Measurements from ENCODE around the gene ELK4. TPM values are rescaled to one million over a fixed set of nuclear protein-coding genes. Genes with fewer than 3 reads are reported as not detected.

ELK4 gene
- total RNA-seq, 1 donor from 2014 or later, result 86.2 TPM

GRCh38 chr1:205612104-205612503 is 19.7 kb downstream of the ELK4 start:
- H3K4me1 Mint-ChIP-seq (ENCODE audit: low read depth), result peaks cover 59% of the 10 kb centered on the region
- intact Hi-C loops (cut with micrococcal nuclease), result no loop called here
- H3K4me3 Mint-ChIP-seq, result no peak overlapping the region
- no peak for DNase-seq (ENCODE audit: low spot score)
- H3K9me3 Mint-ChIP-seq, result no peaks in the 10 kb centered on the region
- peak overlapping the region; percentile 23 for H3K27ac Mint-ChIP-seq
- H3K27me3 Mint-ChIP-seq (ENCODE audit: insufficient read depth), result no peaks in the 10 kb centered on the region
- H3K36me3 Mint-ChIP-seq (ENCODE audit: low read depth), result peaks cover 56% of the 10 kb centered on the region

DNA sequence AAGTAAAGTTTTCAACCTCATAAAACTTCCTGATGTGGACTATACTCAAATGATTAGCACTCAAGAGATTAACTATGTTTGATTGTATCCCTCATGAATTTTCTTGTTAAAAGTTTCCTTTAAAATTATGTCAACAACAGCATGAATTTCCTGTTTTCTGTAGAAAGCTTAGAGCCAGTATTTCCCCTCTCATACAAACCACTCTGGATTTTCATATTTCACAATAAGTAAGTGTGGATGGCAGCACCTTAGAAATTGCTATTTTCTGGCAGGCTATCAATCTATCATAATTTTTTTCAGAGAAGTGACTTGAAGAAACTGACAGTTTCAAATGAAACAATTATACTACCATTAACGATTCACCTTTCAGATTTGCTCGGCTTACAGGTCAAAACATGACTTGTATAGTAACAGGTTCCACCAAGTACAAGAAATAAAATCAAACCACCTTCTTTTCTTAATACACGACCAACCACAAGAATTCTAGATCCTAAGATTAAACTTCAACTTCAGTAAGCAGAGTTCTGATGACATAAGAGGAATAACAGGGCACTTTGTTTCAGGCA is 20.8 kb downstream of the ELK4 start:
- no peak for DNase-seq (ENCODE audit: low spot score)
- intact Hi-C loops (cut with micrococcal nuclease), result no loop called here
- no peak overlapping the region for H3K4me3 Mint-ChIP-seq
- peak overlapping the region; percentile 3 for H3K27ac Mint-ChIP-seq
- H3K27me3 Mint-ChIP-seq (ENCODE audit: insufficient read depth), result no peaks in the 10 kb centered on the region
- H3K9me3 Mint-ChIP-seq, result no peaks in the 10 kb centered on the region
- peaks cover 48% of the 10 kb centered on the region for H3K4me1 Mint-ChIP-seq (ENCODE audit: low read depth)
- peaks cover 50% of the 10 kb centered on the region for H3K36me3 Mint-ChIP-seq (ENCODE audit: low read depth)

- no peak overlapping the region for H3K27ac Mint-ChIP-seq
- H3K4me3 Mint-ChIP-seq, result no peak overlapping the region
- H3K27me3 Mint-ChIP-seq (ENCODE audit: insufficient read depth), result no peaks in the 10 kb centered on the region
- peaks cover 44% of the 10 kb centered on the region for H3K36me3 Mint-ChIP-seq (ENCODE audit: low read depth)
- H3K4me1 Mint-ChIP-seq (ENCODE audit: low read depth), result peaks cover 42% of the 10 kb centered on the region
- intact Hi-C loops (cut with micrococcal nuclease), result no loop called here
- no peaks in the 10 kb centered on the region for H3K9me3 Mint-ChIP-seq
- no peak for DNase-seq (ENCODE audit: low spot score)
Observed at GRCh38 chr1:205610036-205610435, 21.8 kb downstream of the ELK4 start.

- Mint-ChIP-seq H3K9me3 (no peaks in the 10 kb centered on the region), H3K4me1 (ENCODE audit: low read depth) (peaks cover 18% of the 10 kb centered on the region), H3K27me3 (ENCODE audit: insufficient read depth) (no peaks in the 10 kb centered on the region), H3K36me3 (ENCODE audit: low read depth) (peaks cover 32% of the 10 kb centered on the region), H3K27ac (no peak overlapping the region), H3K4me3 (no peak overlapping the region)
- intact Hi-C loops (cut with micrococcal nuclease), result no loop called here
- no peak for DNase-seq (ENCODE audit: low spot score)
Observed at GRCh38 chr1:205604825-205605505, 26.8 kb downstream of the ELK4 start.

GRCh38 chr1:205604059-205604458 is 27.8 kb downstream of the ELK4 start:
- Mint-ChIP-seq H3K4me1 (ENCODE audit: low read depth) (peaks cover 15% of the 10 kb centered on the region), H3K9me3 (no peaks in the 10 kb centered on the region), H3K36me3 (ENCODE audit: low read depth) (peaks cover 29% of the 10 kb centered on the region), H3K4me3 (no peak overlapping the region), H3K27ac (no peak overlapping the region), H3K27me3 (ENCODE audit: insufficient read depth) (no peaks in the 10 kb centered on the region)
- no peak for DNase-seq (ENCODE audit: low spot score)
- intact Hi-C loops (cut with micrococcal nuclease), result no loop called here

- no peak overlapping the region for H3K27ac Mint-ChIP-seq
- intact Hi-C loops (cut with micrococcal nuclease), result loop anchor here (2.0 kb wide), 2 partner anchors 16 to 32 kb away; partner anchors contain the start of gene ELK4
- H3K4me3 Mint-ChIP-seq, result no peak overlapping the region
- H3K27me3 Mint-ChIP-seq (ENCODE audit: insufficient read depth), result no peaks in the 10 kb centered on the region
- DNase-seq (ENCODE audit: low spot score), result no peak
- H3K36me3 Mint-ChIP-seq (ENCODE audit: low read depth), result peaks cover 26% of the 10 kb centered on the region
- H3K9me3 Mint-ChIP-seq, result no peaks in the 10 kb centered on the region
- peaks cover 14% of the 10 kb centered on the region for H3K4me1 Mint-ChIP-seq (ENCODE audit: low read depth)
Observed at GRCh38 chr1:205601205-205601604, 30.6 kb downstream of the ELK4 start.

- intact Hi-C loops (cut with micrococcal nuclease), result loop anchor here (1.0 to 2.0 kb wide), 3 partner anchors 8 to 33 kb away; partner anchors contain the start of gene ELK4
Observed at GRCh38 chr1:205600085-205600484, 31.7 kb downstream of the ELK4 start.

DNA sequence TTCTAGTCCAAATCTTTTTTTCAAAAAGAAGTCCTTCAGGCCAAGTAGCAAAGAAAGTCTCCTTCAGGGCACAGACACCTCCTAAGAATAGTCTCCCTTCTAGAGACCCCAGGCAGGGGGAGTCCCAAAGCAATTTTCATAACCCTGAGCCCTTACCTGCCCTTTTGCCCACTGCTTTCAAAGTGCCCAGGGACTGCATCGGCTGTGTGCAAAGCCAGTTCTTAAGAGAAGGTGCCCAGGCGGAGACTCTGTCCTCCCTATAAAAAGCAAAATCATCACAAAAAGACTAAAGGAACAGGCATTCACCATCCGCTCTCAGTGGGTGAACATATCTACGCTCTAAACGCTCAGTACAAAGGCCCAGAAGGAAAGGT is 32.2 kb downstream of the ELK4 start:
- peak overlapping the region; percentile 66 for H3K27ac Mint-ChIP-seq
- intact Hi-C loops (cut with micrococcal nuclease), result loop anchor here (1.0 to 2.0 kb wide), 3 partner anchors 7 to 33 kb away; partner anchors contain the start of gene ELK4
- no peak for DNase-seq (ENCODE audit: low spot score)
- no peaks in the 10 kb centered on the region for H3K27me3 Mint-ChIP-seq (ENCODE audit: insufficient read depth)
- H3K36me3 Mint-ChIP-seq (ENCODE audit: low read depth), result peaks cover 34% of the 10 kb centered on the region
- H3K4me1 Mint-ChIP-seq (ENCODE audit: low read depth), result peaks cover 14% of the 10 kb centered on the region
- H3K9me3 Mint-ChIP-seq, result no peaks in the 10 kb centered on the region
- no peak overlapping the region for H3K4me3 Mint-ChIP-seq

More at GRCh38 chr1:205600085-205600484, 31.7 kb downstream of the ELK4 start:
- H3K27ac Mint-ChIP-seq, result peak overlapping the region; percentile 66
- H3K27me3 Mint-ChIP-seq (ENCODE audit: insufficient read depth), result no peaks in the 10 kb centered on the region
- peaks cover 33% of the 10 kb centered on the region for H3K36me3 Mint-ChIP-seq (ENCODE audit: low read depth)
- peaks cover 14% of the 10 kb centered on the region for H3K4me1 Mint-ChIP-seq (ENCODE audit: low read depth)
- DNase-seq (ENCODE audit: low spot score), result no peak
- H3K4me3 Mint-ChIP-seq, result no peak overlapping the region
- H3K9me3 Mint-ChIP-seq, result no peaks in the 10 kb centered on the region

DNA sequence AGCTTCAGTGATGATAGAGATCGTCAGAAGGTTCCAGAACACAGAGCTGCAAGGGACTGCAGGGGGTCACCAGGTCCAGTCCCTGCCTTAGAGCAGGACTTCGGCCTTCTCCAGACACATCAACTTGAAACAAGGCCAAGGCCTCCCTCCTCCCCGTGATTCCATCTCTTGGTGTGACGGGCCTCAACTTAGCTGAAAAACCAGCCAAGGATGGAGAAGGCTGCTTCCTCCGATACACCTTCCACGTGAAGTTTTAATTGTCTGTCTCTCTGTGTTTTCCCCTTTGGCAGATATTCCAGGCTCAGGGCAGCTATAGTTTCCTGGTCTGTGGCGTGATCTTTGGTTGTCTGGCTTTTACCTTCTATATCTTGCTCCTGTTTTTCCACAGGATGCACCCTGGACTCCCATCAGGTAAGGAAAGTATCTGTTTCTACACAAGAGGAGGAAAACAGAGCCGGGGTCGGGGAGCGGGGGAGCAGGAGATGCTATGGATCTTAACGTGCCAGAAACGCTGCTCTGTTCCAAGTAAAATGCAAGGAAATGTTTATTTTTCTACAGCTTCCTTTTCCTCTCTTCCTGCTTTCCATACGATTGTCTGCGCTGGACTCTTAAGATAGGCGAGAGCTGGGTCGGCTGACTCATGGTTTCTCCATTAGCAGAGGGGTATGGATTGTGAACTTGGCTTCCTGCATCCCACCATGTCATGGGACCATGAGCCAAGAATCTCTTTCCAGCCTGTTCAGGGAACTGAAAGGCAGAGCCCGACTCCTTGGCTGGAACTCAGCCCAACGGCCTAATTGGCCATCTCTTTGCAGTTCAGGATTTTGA is 32.8 kb downstream of the ELK4 start:
- no peaks in the 10 kb centered on the region for H3K9me3 Mint-ChIP-seq
- DNase-seq (ENCODE audit: low spot score), result no peak
- H3K27me3 Mint-ChIP-seq (ENCODE audit: insufficient read depth), result no peaks in the 10 kb centered on the region
- H3K4me3 Mint-ChIP-seq, result no peak overlapping the region
- peaks cover 15% of the 10 kb centered on the region for H3K4me1 Mint-ChIP-seq (ENCODE audit: low read depth)
- H3K27ac Mint-ChIP-seq, result peak overlapping the region; percentile 61
- H3K36me3 Mint-ChIP-seq (ENCODE audit: low read depth), result peaks cover 33% of the 10 kb centered on the region
- intact Hi-C loops (cut with micrococcal nuclease), result no loop called here

- Mint-ChIP-seq H3K9me3 (no peaks in the 10 kb centered on the region), H3K36me3 (ENCODE audit: low read depth) (peaks cover 27% of the 10 kb centered on the region), H3K4me3 (no peak overlapping the region), H3K27ac (no peak overlapping the region), H3K27me3 (ENCODE audit: insufficient read depth) (no peaks in the 10 kb centered on the region), H3K4me1 (ENCODE audit: low read depth) (peaks cover 23% of the 10 kb centered on the region)
- intact Hi-C loops (cut with micrococcal nuclease), result no loop called here
- DNase-seq (ENCODE audit: low spot score), result no peak
Observed at GRCh38 chr1:205597691-205598314, 34.0 kb downstream of the ELK4 start.

DNA sequence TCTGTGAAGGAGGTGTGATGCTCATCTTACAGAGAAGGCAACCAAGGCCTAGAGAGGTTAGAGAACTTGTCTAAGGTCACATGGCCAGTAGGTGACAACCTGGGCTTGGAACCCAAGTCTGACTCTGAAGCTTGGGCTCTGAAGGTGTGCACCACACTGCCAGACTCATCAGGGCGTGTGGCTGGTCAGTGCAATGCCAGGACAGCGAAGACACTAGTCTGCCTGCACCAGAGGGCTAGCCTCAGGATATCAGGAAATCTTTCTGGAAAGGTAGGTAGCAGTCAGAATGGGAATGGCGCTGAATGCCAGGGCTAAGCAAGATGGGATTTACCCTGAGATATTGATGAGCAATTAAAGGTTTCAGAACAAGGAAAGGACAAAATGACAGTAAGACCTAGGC is 34.9 kb downstream of the ELK4 start:
- H3K27me3 Mint-ChIP-seq (ENCODE audit: insufficient read depth), result no peaks in the 10 kb centered on the region
- no peak overlapping the region for H3K27ac Mint-ChIP-seq
- H3K9me3 Mint-ChIP-seq, result no peaks in the 10 kb centered on the region
- no peak for DNase-seq (ENCODE audit: low spot score)
- no peak overlapping the region for H3K4me3 Mint-ChIP-seq
- H3K4me1 Mint-ChIP-seq (ENCODE audit: low read depth), result peaks cover 23% of the 10 kb centered on the region
- peaks cover 25% of the 10 kb centered on the region for H3K36me3 Mint-ChIP-seq (ENCODE audit: low read depth)
- intact Hi-C loops (cut with micrococcal nuclease), result no loop called here

GRCh38 chr1:205595861-205596260 is 36.0 kb downstream of the ELK4 start:
- H3K36me3 Mint-ChIP-seq (ENCODE audit: low read depth), result peaks cover 25% of the 10 kb centered on the region
- peaks cover 29% of the 10 kb centered on the region for H3K4me1 Mint-ChIP-seq (ENCODE audit: low read depth)
- H3K27me3 Mint-ChIP-seq (ENCODE audit: insufficient read depth), result no peaks in the 10 kb centered on the region
- no peaks in the 10 kb centered on the region for H3K9me3 Mint-ChIP-seq
- DNase-seq (ENCODE audit: low spot score), result no peak
- no peak overlapping the region for H3K27ac Mint-ChIP-seq
- H3K4me3 Mint-ChIP-seq, result no peak overlapping the region
- intact Hi-C loops (cut with micrococcal nuclease), result no loop called here
